ENCODE data around the gene ENDOU.

DNA sequence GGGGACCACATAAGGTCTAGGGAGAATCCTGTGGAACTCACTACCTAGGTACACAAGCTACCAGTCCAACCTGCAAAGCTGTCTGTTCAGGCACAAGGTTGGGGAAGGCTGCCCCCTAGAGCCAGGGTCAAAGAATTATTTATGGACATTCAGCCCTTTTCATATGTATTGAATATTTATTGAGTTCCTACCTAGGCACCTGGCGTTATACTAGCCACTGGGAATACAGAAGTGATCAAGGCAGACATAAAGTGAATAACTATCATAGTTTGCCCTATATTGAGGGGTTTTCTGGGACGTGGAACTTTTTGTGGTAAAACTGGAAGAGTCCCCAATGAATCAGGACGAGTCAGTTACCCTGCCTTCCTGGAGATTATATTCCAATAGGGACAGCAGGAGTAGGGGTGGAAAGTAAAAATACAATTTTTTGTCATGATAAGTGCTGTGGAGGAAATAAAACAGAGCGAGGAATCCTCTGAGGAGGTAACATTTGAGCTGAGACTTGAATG, 42.0 kb upstream of the ENDOU start:
- TF ChIP-seq, protein P1, sequence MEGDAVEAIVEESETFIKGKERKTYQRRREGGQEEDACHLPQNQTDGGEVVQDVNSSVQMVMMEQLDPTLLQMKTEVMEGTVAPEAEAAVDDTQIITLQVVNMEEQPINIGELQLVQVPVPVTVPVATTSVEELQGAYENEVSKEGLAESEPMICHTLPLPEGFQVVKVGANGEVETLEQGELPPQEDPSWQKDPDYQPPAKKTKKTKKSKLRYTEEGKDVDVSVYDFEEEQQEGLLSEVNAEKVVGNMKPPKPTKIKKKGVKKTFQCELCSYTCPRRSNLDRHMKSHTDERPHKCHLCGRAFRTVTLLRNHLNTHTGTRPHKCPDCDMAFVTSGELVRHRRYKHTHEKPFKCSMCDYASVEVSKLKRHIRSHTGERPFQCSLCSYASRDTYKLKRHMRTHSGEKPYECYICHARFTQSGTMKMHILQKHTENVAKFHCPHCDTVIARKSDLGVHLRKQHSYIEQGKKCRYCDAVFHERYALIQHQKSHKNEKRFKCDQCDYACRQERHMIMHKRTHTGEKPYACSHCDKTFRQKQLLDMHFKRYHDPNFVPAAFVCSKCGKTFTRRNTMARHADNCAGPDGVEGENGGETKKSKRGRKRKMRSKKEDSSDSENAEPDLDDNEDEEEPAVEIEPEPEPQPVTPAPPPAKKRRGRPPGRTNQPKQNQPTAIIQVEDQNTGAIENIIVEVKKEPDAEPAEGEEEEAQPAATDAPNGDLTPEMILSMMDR (IDR thresholded peaks at IDR 0.05): peak; percentile 28 to 45 (median 37)
- TF ChIP-seq POLR2A (IDR thresholded peaks at IDR 0.05): no peak

Data from vagina (tissue), 2 donors.